BJ (cell line): ENCODE measurements around the gene CALML3. TPM values are rescaled to one million over a fixed set of nuclear protein-coding genes. Genes with fewer than 3 reads are reported as not detected.

ENCODE experiments used
- CTCF ChIA-PET: fragments of 350-600 bp; formaldehyde crosslinking; extraction: SDS; loops from one replicate; lab custom pipeline; 2021; ENCODE audit warnings: antibody characterized with exemption, inconsistent platforms; lab: Yijun Ruan, JAX
- POLR2A ChIA-PET: fragments of 300-600 bp; sonication (Branson Sonifier 250); formaldehyde crosslinking; extraction: SDS; loops from one replicate; lab custom pipeline; 2021; ENCODE audit warnings: antibody characterized with exemption; lab: Charles Lee
- DNase-seq: peaks from one replicate; pipeline ENCODE4 v3.0.0-alpha.2; 2011; ENCODE audit warnings: low read depth
- H3K27me3 ChIP-seq: 2 replicates; pipeline ENCODE4 v1.6.0; 2011; ENCODE audit warnings: low read length; ENCODE audit not compliant: control insufficient read depth, insufficient read depth
- H3K36me3 ChIP-seq: 2 replicates; pipeline ENCODE4 v1.5.1; 2011; ENCODE audit warnings: low read length; ENCODE audit not compliant: control insufficient read depth, insufficient read depth
- H3K4me3 ChIP-seq: 2 replicates; pipeline ENCODE4 v1.5.1; 2011; ENCODE audit warnings: low read depth, mild to moderate bottlenecking, control low read depth, low read length
- CTCF ChIP-seq: IDR thresholded peaks from 2 replicates; pipeline ENCODE4 v1.5.1; 2011; ENCODE audit warnings: low read depth, mild to moderate bottlenecking, control low read depth, inconsistent platforms, low read length, moderate library complexity; ENCODE audit not compliant: insufficient read depth
- polyA plus RNA-seq: library from polyadenylated mRNA; depleted of rRNA; stranded (reverse); fragments of >200 nt; gene quantifications from 2 replicates; pipeline ENCODE4 v1.2.3, GENCODE V29; 2011

The CALML3 gene
- polyA plus RNA-seq, 1 experiment, result not detected

- no peak for TF ChIP-seq CTCF
- H3K4me3 ChIP-seq, result no peak overlapping the region
- no peaks in the 10 kb centered on the region for H3K36me3 ChIP-seq
- CTCF ChIA-PET, result no interaction called here
- peaks cover 7% of the 10 kb centered on the region; the same call in 1 of the 2 replicates for H3K27me3 ChIP-seq
- DNase-seq, result no peak
- POLR2A ChIA-PET, result no interaction called here
These were observed 23.9 kb upstream of the CALML3 start for GRCh38 chr10:5500910-5501309.

GRCh38 chr10:5502061-5502521 lies 22.7 kb upstream of the CALML3 start:
- Histone ChIP-seq H3K27me3 (peaks cover 7% of the 10 kb centered on the region; the same call in 1 of the 2 replicates), H3K36me3 (no peaks in the 10 kb centered on the region), H3K4me3 (no peak overlapping the region)
- no peak for TF ChIP-seq CTCF
- CTCF ChIA-PET, result no interaction called here
- POLR2A ChIA-PET, result no interaction called here
- DNase-seq, result no peak

- CTCF ChIA-PET, result interaction anchor here (0.8 to 1.0 kb wide), 2 partner anchors 18 to 20 kb away, joined by 3 to 4 read pairs; no protein-coding TSS in a partner anchor
- no peaks in the 10 kb centered on the region for H3K36me3 ChIP-seq
- peaks cover 7% of the 10 kb centered on the region; the same call in 1 of the 2 replicates for H3K27me3 ChIP-seq
- no peak for DNase-seq
- POLR2A ChIA-PET, result no interaction called here
- TF ChIP-seq CTCF, result no peak
- no peak overlapping the region for H3K4me3 ChIP-seq
These were observed 21.9 kb upstream of the CALML3 start for GRCh38 chr10:5502571-5503476.

- ChIA-PET POLR2A (no interaction called here), CTCF (interaction anchor here (0.8 to 1.0 kb wide), 2 partner anchors 19 to 20 kb away, joined by 3 to 4 read pairs; no protein-coding TSS in a partner anchor)
- Histone ChIP-seq H3K4me3 (no peak overlapping the region), H3K36me3 (no peaks in the 10 kb centered on the region), H3K27me3 (peaks cover 7% of the 10 kb centered on the region; the same call in 1 of the 2 replicates)
- DNase-seq, result no peak
- TF ChIP-seq CTCF, result no peak
These were observed 21.3 kb upstream of the CALML3 start for GRCh38 chr10:5503477-5503835.
